GM23338 (cell line): Measurements from ENCODE around the gene SUPT3H.

Source experiments
- CREB1 ChIP-seq: fragments of 250-450 bp; sonication (Bioruptor Pico); IDR thresholded peaks from 2 replicates; pipeline ENCODE4 v1.5.0; 2020; ENCODE audit warnings: low read depth, mild to moderate bottlenecking, moderate library complexity
- CTCF ChIP-seq, 2 experiments: fragments of 200-600 bp in 1 of 2; sonication (generic) in 1 of 2; conservative IDR thresholded peaks; 2 replicates each; pipeline versions ENCODE4 v1.5.1 to v1.6.1; 2016 to 2017; ENCODE audit warnings: antibody characterized with exemption in 2 of 2, low read depth in 2 of 2, mild to moderate bottlenecking in 2 of 2, moderate library complexity in 1 of 2
- EZH2 ChIP-seq: fragments of 200-600 bp; sonication (generic); IDR thresholded peaks from one replicate; pipeline ENCODE4 v1.8.0; 2017; ENCODE audit warnings: antibody characterized with exemption, mild to moderate bottlenecking, low read depth; ENCODE audit not compliant: unreplicated experiment
- EZH2phosphoT487 ChIP-seq: fragments of 200-600 bp; sonication (generic); IDR thresholded peaks from one replicate; pipeline ENCODE4 v1.8.1; 2018; ENCODE audit warnings: antibody characterized with exemption; ENCODE audit not compliant: unreplicated experiment
- JUNB ChIP-seq: IDR thresholded peaks from one replicate; pipeline ENCODE4 v1.6.1; 2016; ENCODE audit warnings: antibody characterized with exemption; ENCODE audit not compliant: unreplicated experiment
- POLR2AphosphoS5 ChIP-seq: IDR thresholded peaks from 2 replicates; pipeline ENCODE4 v1.6.1; 2016; ENCODE audit warnings: antibody characterized with exemption, low read depth
- REST ChIP-seq: IDR thresholded peaks from one replicate; pipeline ENCODE4 v1.6.1; 2018; ENCODE audit warnings: antibody characterized with exemption; ENCODE audit not compliant: unreplicated experiment
- STAT1 ChIP-seq: IDR thresholded peaks from one replicate; pipeline ENCODE4 v1.6.1; 2016; ENCODE audit warnings: antibody characterized with exemption; ENCODE audit not compliant: unreplicated experiment
- ZNF114 ChIP-seq: fragments of 250-450 bp; sonication (Bioruptor Pico); IDR thresholded peaks from 2 replicates; pipeline ENCODE4 v1.5.0; 2020; ENCODE audit warnings: mild to moderate bottlenecking, moderate library complexity

- TF ChIP-seq EZH2phosphoT487 (no peak), CTCF (conservative IDR thresholded peaks at IDR 0.05; ENCODE audit: low read depth in 2 of 2) (no peak), REST (no peak), POLR2AphosphoS5 (no peak), EZH2 (no peak), STAT1 (no peak), JUNB (no peak), ZNF114 (no peak), CREB1 (CRISPR knock-in tag) (no peak)
Observed at GRCh38 chr6:45253453-45253852, 124.3 kb downstream of the SUPT3H start.
